Tibial artery (tissue), 4 donors: ENCODE results near the gene NEU4.
A peak's percentile ranks its signal among the peaks of the same experiment; 100 is the strongest.

Experiments
- DNase-seq, 2 donors: peaks; one replicate each; pipeline ENCODE4 v3.0.0-alpha.2; 2019
- H3K27ac ChIP-seq, 2 donors: fragments of 200-600 bp; sonication (generic) in 1 of 2; 1 replicate in 1 of 2; 2 replicates in 1 of 2; pipeline ENCODE4 v1.5.1; 2018 to 2019; ENCODE audit warnings: mild to moderate bottlenecking in 1 of 2
- H3K27me3 ChIP-seq, 2 donors: fragments of 200-600 bp; sonication (generic) in 1 of 2; one replicate each; pipeline versions ENCODE4 v1.5.1 to v1.6.0; 2016 to 2019
- H3K36me3 ChIP-seq, 3 donors: fragments of 200-600 bp; sonication (generic) in 2 of 3; one replicate each; pipeline ENCODE4 v1.5.1; 2016 to 2019; ENCODE audit warnings: mild to moderate bottlenecking in 2 of 3
- H3K4me1 ChIP-seq, 4 donors: fragments of 200-600 bp; sonication (generic) in 2 of 4; 1 replicate in 3 of 4; 2 replicates in 1 of 4; pipeline ENCODE4 v1.5.1; 2016 to 2019
- H3K4me3 ChIP-seq, 2 donors: fragments of 200-600 bp; sonication (generic) in 1 of 2; 1 replicate in 1 of 2; 2 replicates in 1 of 2; pipeline ENCODE4 v1.5.1; 2018 to 2019; ENCODE audit warnings: mild to moderate bottlenecking in 2 of 2
- H3K9me3 ChIP-seq, 3 donors: fragments of 200-600 bp; sonication (generic) in 1 of 3; one replicate each; pipeline ENCODE4 v1.5.1; 2016 to 2019
- intact Hi-C: fragments of 100-400 bp; cut with DNase I; formaldehyde crosslinking; loops from one replicate; pipeline ENCODE4 v1.15.0; 2023; ENCODE audit warnings: low total_unique reads
- TF ChIP-seq, protein P1 (sequence below), 2 experiments: fragments of 200-600 bp in 1 of 2; fragments of 450-650 bp in 1 of 2; IDR thresholded peaks; one replicate each; pipeline ENCODE4 v1.5.1; 2017 to 2019; ENCODE audit warnings: antibody characterized with exemption in 2 of 2, mild to moderate bottlenecking in 1 of 2, moderate library complexity in 1 of 2

NEU4 gene

DNA sequence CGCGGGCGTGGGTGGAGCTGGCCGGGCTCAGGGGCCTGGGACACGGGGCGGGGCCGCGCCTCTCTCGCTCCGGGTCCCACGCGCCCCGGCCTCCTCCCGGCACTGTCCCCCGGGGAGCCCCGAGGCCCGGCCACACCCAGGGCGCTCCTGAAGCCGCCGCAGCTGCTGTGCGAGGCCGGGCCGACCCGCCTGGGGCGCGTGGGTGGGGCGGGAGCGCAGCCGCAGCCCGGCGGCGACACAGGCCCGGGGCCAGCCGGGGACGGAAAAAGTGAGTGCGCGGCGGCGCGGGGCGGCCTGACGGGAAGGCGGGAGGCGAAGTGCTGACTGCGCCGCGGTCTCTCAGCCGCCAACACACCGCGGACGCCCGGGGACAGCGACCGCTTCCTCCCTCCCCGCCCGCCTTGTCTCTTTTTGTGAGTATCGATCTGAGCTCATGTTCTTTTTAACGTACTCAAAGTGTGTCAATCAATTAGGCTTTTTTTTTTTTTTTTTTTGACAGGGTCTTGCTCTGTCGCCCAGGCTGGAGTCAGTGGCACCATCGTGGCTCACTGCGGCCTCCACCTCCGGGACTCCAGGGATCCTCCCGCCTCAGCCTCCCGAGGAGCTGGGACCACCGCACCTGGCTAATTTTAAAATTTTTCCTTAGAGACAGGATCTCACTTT is 35.2 kb downstream of the NEU4 start:
- TF ChIP-seq, protein P1, sequence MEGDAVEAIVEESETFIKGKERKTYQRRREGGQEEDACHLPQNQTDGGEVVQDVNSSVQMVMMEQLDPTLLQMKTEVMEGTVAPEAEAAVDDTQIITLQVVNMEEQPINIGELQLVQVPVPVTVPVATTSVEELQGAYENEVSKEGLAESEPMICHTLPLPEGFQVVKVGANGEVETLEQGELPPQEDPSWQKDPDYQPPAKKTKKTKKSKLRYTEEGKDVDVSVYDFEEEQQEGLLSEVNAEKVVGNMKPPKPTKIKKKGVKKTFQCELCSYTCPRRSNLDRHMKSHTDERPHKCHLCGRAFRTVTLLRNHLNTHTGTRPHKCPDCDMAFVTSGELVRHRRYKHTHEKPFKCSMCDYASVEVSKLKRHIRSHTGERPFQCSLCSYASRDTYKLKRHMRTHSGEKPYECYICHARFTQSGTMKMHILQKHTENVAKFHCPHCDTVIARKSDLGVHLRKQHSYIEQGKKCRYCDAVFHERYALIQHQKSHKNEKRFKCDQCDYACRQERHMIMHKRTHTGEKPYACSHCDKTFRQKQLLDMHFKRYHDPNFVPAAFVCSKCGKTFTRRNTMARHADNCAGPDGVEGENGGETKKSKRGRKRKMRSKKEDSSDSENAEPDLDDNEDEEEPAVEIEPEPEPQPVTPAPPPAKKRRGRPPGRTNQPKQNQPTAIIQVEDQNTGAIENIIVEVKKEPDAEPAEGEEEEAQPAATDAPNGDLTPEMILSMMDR (IDR thresholded peaks at IDR 0.05) = peak in 1 of 2 experiments; percentile 10
- no peaks in the 10 kb centered on the region for H3K36me3 ChIP-seq
- H3K27ac ChIP-seq = peak overlapping the region; percentile 48 to 57

DNA sequence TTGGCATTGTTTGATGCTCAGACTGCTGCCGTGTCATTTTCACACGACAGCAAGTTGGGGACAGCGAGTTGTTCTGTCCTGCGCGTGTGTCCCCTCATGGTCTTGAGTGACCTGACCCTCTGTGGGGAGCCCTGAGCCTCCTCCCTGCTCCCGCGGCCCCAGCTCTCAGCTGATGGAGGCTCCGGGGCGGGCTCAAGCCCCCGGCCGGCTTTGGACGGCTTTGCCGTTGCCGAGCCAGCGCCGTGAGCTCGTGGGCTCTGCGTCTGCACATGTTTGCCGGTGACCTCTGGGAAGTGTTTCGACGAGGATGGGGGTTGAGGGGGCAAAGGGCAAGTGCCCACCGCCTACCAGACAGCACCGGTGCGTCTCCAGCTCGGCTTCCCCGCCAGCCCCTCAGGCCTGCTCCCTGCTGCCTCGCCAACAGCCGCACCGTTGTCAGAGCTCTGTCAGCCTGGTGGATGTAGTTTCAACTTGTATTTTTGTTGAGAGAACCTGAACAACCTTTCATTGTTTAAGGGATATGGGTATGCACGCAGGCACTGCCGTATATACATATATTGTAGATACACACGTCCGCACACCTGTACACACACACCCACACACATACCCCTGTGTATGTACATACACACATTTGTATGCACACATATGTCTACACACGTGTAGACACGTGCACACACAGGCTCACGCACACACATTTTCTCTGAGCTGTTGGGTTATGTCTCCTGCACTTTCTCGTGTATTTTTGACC is 36.0 kb downstream of the NEU4 start:
- Histone ChIP-seq H3K4me1 (peaks cover 0 to 14% (median 9%) of the 10 kb centered on the region in 4 donors), H3K36me3 (no peaks in the 10 kb centered on the region), H3K4me3 (peak overlapping the region; percentile 42 to 57), H3K27me3 (peaks cover 0 to 7% of the 10 kb centered on the region in 2 donors), H3K27ac (peak overlapping the region in 1 of 2 donors; percentile 57), H3K9me3 (no peaks in the 10 kb centered on the region)
- TF ChIP-seq, protein P1 (IDR thresholded peaks at IDR 0.05) = no peak
- intact Hi-C loops = no loop called here
- no peak for DNase-seq

More for the DNA sequence above, 35.2 kb downstream of the NEU4 start:
- peaks cover 0 to 14% (median 9%) of the 10 kb centered on the region in 4 donors for H3K4me1 ChIP-seq
- intact Hi-C loops = no loop called here
- peaks cover 0 to under 1% of the 10 kb centered on the region in 2 donors for H3K27me3 ChIP-seq
- no peaks in the 10 kb centered on the region for H3K9me3 ChIP-seq
- peak; percentile 57 to 85 for DNase-seq
- H3K4me3 ChIP-seq = peak overlapping the region; percentile 42 to 57

DNA sequence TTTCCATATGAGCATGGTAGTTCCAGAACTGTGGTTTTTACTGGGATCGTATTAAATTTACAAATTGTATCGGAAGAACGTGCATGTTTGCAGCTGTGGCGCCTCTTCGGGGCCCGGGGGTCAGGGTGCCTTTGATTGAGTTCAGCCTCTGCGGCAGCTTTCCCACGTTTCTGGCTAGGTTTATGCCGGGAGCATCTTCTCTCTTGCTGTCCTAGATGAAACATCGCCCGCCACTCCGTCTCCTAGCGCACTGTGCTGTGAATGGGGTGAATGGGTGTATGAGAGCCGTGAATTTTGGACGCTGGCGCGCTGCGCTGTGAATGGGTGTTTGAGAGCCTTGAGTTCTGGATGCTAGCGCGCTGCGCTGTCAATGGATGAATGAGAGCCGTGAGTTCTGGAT is 37.4 kb downstream of the NEU4 start:
- H3K36me3 ChIP-seq = no peaks in the 10 kb centered on the region
- H3K4me1 ChIP-seq = peaks cover 0 to 14% (median 9%) of the 10 kb centered on the region in 4 donors
- no peak for DNase-seq

DNA sequence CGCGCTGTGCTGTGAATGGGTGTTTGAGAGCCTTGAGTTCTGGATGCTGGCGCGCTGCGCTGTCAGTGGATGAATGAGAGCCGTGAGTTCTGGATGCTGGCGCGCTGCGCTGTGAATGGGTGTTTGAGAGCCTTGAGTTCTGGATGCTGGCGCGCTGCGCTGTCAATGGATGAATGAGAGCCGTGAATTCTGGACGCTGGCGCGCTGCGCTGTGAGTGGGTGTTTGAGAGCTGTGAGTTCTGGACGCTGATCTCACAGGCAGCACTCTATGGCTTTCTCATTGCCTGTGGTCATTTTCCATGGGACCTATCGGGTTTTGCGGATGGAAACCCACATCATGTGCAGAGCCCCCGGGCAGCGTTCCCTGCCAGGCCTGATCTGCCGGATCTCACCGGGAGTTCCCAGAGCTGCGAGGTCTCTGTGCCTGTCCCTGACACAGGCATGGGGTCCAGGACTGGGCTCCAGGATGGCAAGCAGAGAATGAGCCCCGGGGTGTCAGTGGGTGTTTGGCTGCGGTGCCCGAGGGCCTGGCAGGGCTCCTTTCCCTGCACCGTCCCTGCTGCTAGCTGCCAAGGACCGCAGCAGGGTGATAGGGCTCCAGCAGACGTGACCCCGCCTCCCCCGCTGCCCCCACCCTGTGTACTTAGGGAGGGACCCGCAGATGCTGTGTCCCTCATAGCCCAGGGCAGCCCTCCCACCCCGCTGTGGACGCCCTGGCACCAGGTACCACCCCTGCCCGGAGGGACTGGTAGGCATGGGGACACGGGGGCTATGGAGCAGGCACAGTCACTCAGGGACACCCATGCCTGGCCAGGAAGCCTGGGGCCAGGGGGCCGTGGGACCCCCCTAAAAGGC is 40.0 kb downstream of the NEU4 start:
- H3K4me1 ChIP-seq = peaks cover 0 to 13% (median 9%) of the 10 kb centered on the region in 4 donors
- H3K27me3 ChIP-seq = peaks cover 0 to 40% of the 10 kb centered on the region in 2 donors
- no peaks in the 10 kb centered on the region for H3K36me3 ChIP-seq

More for the DNA sequence above, 37.4 kb downstream of the NEU4 start:
- intact Hi-C loops = no loop called here
- H3K27me3 ChIP-seq = peaks cover 0 to 20% of the 10 kb centered on the region in 2 donors
- no peak overlapping the region for H3K27ac ChIP-seq
- TF ChIP-seq, protein P1 (IDR thresholded peaks at IDR 0.05) = no peak
- no peaks in the 10 kb centered on the region for H3K9me3 ChIP-seq
- H3K4me3 ChIP-seq = no peak overlapping the region

More for the DNA sequence above, 40.0 kb downstream of the NEU4 start:
- intact Hi-C loops = no loop called here
- TF ChIP-seq, protein P1 (IDR thresholded peaks at IDR 0.05) = no peak
- no peak for DNase-seq
- Histone ChIP-seq H3K27ac (no peak overlapping the region), H3K4me3 (no peak overlapping the region), H3K9me3 (no peaks in the 10 kb centered on the region)
